OCI-LY7 (cell line): Measurements from ENCODE around the gene PIN1.

Experiments used
- CTCF ChIP-seq: fragments of 200-600 bp; sonication (generic); conservative IDR thresholded peaks from 2 replicates; pipeline ENCODE4 v1.5.1; 2014; ENCODE audit warnings: mild to moderate bottlenecking, antibody characterized with exemption, low read length, moderate library complexity, mixed read lengths
- EZH2phosphoT487 ChIP-seq: fragments of 200-600 bp; sonication (generic); IDR thresholded peaks from 2 replicates; pipeline ENCODE4 v1.6.1; 2018; ENCODE audit warnings: low read depth, borderline replicate concordance, mild to moderate bottlenecking, mixed run types, antibody characterized with exemption, low read length, moderate library complexity, mixed read lengths

GRCh38 chr19:9857920-9858746, 23.0 kb downstream of the PIN1 start:
- TF ChIP-seq CTCF (no peak), EZH2phosphoT487 (no peak)
